Esophagus muscularis mucosa (tissue), 4 donors: ENCODE data around the gene SDF4. TPM values are rescaled to one million over a fixed set of nuclear protein-coding genes. Genes with fewer than 3 reads are reported as not detected.
A peak's percentile ranks its signal among the peaks of the same experiment; 100 is the strongest.

Experiments
- DNase-seq: peaks from one replicate; pipeline ENCODE4 v3.0.0-alpha.2; 2017; ENCODE audit errors: extremely low spot score
- H3K27ac ChIP-seq, 4 donors: fragments of 200-600 bp; sonication (generic); replicated peaks in 1 of 4; 1 replicate in 3 of 4; 2 replicates in 1 of 4; pipeline ENCODE4 v1.5.1; 2016 to 2019; ENCODE audit warnings: mild to moderate bottlenecking in 1 of 4
- H3K27me3 ChIP-seq, 4 donors: fragments of 200-600 bp; sonication (generic); one replicate each; pipeline versions ENCODE4 v1.5.1 to v1.6.0; 2016 to 2019
- H3K36me3 ChIP-seq, 4 donors: fragments of 200-600 bp; sonication (generic); one replicate each; pipeline ENCODE4 v1.5.1; 2016 to 2019
- H3K4me1 ChIP-seq, 4 donors: fragments of 200-600 bp; sonication (generic); one replicate each; pipeline ENCODE4 v1.5.1; 2016 to 2019
- H3K4me3 ChIP-seq, 4 donors: fragments of 200-600 bp; sonication (generic); 1 replicate in 2 of 4; 2 replicates in 2 of 4; pipeline ENCODE4 v1.5.1; 2016 to 2019; ENCODE audit warnings: mild to moderate bottlenecking in 4 of 4, moderate library complexity in 1 of 4
- H3K9me3 ChIP-seq, 4 donors: fragments of 200-600 bp; sonication (generic); 1 replicate in 3 of 4; 2 replicates in 1 of 4; pipeline ENCODE4 v1.5.1; 2016 to 2019
- EP300 ChIP-seq: sonication (generic); formaldehyde crosslinking; IDR thresholded peaks from one replicate; pipeline ENCODE4 v1.6.1; 2017; ENCODE audit warnings: antibody characterized with exemption
- POLR2A ChIP-seq: fragments of 450-650 bp; IDR thresholded peaks from one replicate; pipeline ENCODE4 v1.6.1; 2017; ENCODE audit warnings: antibody characterized with exemption, moderate library complexity, mild to moderate bottlenecking, low read depth
- POLR2AphosphoS5 ChIP-seq, 2 donors: sonication (generic); formaldehyde crosslinking; IDR thresholded peaks; one replicate each; pipeline ENCODE4 v1.6.1; 2017; ENCODE audit warnings: antibody characterized with exemption in 2 of 2
- WGBS: methylation state at CpG from one replicate; pipeline ENCODE4 v1.1.5; 2018; 5-methylcytosine and 5-hydroxymethylcytosine counted together
- intact Hi-C: fragments of 100-400 bp; cut with DNase I; formaldehyde crosslinking; loops from one replicate; pipeline ENCODE4 v1.15.1; 2023
- total RNA-seq, 4 donors: library from RNA; depleted of rRNA; stranded (reverse); fragments of >200 nt; gene quantifications; one replicate each; pipeline versions ENCODE4 v1.1.0 to v1.2.1, GENCODE V29; 2016
- TF ChIP-seq, protein P1 (sequence below), 3 experiments: fragments of 200-600 bp in 2 of 3; fragments of 450-650 bp in 1 of 3; sonication (generic) in 2 of 3; IDR thresholded peaks; one replicate each; pipeline ENCODE4 v1.5.1; 2017 to 2019; ENCODE audit warnings: antibody characterized with exemption in 3 of 3, mild to moderate bottlenecking in 2 of 3, moderate library complexity in 1 of 3

Gene SDF4
- total RNA-seq, 4 donors from 2014 or later: 88.5 to 125 (median 107) TPM

DNA sequence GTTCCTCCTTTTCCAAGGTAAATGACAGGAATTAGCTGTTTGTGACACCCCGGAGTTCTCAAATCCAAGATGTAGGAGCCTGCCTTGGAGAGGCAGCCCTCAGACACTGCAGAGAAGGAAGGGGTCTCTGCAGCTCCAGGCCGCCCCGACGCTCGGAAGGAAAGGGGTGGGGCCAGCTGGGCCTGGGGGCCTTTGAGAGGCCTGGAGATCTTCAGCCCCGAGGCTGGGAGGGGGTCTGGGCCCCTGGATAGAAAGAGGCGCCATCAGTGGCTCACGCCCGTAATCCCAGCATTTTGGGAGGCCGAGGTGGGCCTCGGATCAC, 24.3 kb downstream of the SDF4 start:
- H3K4me1 ChIP-seq: peaks cover 12 to 47% (median 33%) of the 10 kb centered on the region in 4 donors
- intact Hi-C loops: no loop called here

DNA sequence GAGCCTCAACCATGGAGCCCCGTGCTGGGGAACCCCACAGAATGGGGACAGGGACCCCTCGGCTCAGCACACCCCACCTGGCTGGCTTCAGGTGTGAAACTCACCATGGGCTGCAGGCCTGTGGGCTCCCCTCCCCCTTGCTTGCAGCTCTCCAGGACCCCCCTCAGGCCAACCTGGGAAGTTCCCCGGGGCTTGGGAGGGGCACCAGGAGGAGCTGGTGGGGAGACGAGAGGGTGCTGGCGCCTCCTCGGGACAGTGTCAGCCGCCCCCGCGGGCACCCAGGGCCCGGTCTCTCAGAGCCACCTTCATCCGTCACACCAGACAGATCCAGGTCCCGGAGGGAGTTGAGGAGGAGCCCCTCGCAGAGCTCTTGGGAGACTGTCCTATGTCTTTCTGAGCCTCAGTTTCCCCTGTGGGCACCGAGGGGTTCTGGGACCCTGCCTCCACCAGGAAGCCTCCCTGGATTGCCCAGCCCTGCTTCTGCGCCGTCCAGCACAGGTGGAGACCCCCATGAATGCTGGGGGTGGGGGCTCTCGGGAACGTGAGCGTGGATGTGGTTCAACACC, 24.8 kb downstream of the SDF4 start:
- TF ChIP-seq EP300: no peak
- TF ChIP-seq POLR2A: no peak
- TF ChIP-seq POLR2AphosphoS5 (IDR thresholded peaks at IDR 0.05): no peak
- TF ChIP-seq, protein P1, sequence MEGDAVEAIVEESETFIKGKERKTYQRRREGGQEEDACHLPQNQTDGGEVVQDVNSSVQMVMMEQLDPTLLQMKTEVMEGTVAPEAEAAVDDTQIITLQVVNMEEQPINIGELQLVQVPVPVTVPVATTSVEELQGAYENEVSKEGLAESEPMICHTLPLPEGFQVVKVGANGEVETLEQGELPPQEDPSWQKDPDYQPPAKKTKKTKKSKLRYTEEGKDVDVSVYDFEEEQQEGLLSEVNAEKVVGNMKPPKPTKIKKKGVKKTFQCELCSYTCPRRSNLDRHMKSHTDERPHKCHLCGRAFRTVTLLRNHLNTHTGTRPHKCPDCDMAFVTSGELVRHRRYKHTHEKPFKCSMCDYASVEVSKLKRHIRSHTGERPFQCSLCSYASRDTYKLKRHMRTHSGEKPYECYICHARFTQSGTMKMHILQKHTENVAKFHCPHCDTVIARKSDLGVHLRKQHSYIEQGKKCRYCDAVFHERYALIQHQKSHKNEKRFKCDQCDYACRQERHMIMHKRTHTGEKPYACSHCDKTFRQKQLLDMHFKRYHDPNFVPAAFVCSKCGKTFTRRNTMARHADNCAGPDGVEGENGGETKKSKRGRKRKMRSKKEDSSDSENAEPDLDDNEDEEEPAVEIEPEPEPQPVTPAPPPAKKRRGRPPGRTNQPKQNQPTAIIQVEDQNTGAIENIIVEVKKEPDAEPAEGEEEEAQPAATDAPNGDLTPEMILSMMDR (IDR thresholded peaks at IDR 0.05): no peak
- Histone ChIP-seq H3K4me3 (no peak overlapping the region), H3K9me3 (no peaks in the 10 kb centered on the region), H3K36me3 (no peaks in the 10 kb centered on the region), H3K27ac (no peak overlapping the region), H3K27me3 (peaks cover 0 to 71% (median 23%) of the 10 kb centered on the region in 4 donors), H3K4me1 (peaks cover 12 to 42% (median 31%) of the 10 kb centered on the region in 4 donors)
- intact Hi-C loops: no loop called here
- WGBS: 68% methylated on average over 5 of the region's 19 CpGs
- no peak for DNase-seq

More for the DNA sequence above, 24.3 kb downstream of the SDF4 start:
- TF ChIP-seq, protein P1 (IDR thresholded peaks at IDR 0.05): no peak
- no peak for TF ChIP-seq POLR2AphosphoS5 (IDR thresholded peaks at IDR 0.05)
- TF ChIP-seq POLR2A: no peak
- no peak for TF ChIP-seq EP300
- 84% methylated on average over 6 of the region's 11 CpGs for WGBS
- no peak for DNase-seq
- H3K36me3 ChIP-seq: no peaks in the 10 kb centered on the region
- no peaks in the 10 kb centered on the region for H3K9me3 ChIP-seq
- H3K27me3 ChIP-seq: peaks cover 0 to 68% (median 23%) of the 10 kb centered on the region in 4 donors
- H3K27ac ChIP-seq: no peak overlapping the region
- H3K4me3 ChIP-seq: no peak overlapping the region

DNA sequence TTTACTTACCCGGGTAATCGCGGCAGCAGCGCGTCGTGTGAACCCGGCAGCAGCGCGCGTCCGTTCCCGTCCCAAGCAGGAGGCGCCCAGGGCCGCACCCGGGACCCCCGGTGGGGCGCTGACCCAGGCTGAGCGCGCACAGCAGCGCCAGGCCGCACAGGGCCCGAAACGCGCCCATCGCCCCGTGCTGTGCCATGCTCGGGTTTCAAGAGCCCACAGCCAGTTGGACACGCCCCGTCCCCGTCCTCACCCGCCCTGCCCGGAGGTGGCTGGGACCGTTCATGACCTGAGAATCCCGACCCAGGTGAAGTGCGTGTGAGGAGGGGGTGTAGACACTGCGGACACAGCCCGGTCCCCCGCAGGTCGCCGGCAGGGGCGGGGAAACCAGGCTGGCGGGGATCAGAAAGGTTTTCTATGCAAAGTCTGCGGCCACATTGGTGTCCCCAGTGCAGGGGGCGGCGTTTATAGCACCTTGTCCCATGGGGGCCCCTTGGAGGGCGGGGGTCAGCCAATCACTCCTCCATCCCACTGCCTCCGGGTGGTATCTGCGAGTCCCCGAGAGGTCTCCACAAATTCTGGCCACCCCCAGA, 25.3 kb downstream of the SDF4 start, which contains the start of gene TNFRSF18:
TSS of gene TNFRSF18 (minus strand) at position 217 of the 590 bp plus-strand sequence. CDS start at position 196, 21 bp downstream.
- 6% methylated on average over 31 of the region's 49 CpGs for WGBS
- no peak for TF ChIP-seq EP300
- TF ChIP-seq, protein P1 (IDR thresholded peaks at IDR 0.05): no peak
- no peak for TF ChIP-seq POLR2AphosphoS5 (IDR thresholded peaks at IDR 0.05)
- TF ChIP-seq POLR2A: no peak
- Histone ChIP-seq H3K4me3 (peak within 1 kb of the TSS; percentile 23 to 46 (median 32)), H3K9me3 (no peaks in the 10 kb centered on the region), H3K36me3 (no peaks in the 10 kb centered on the region), H3K27me3 (peaks cover 0 to 74% (median 23%) of the 10 kb centered on the region in 4 donors), H3K4me1 (peaks cover 10 to 39% (median 33%) of the 10 kb centered on the region in 4 donors), H3K27ac (no peak within 1 kb of the TSS)
- intact Hi-C loops: no loop called here
- DNase-seq: no peak

DNA sequence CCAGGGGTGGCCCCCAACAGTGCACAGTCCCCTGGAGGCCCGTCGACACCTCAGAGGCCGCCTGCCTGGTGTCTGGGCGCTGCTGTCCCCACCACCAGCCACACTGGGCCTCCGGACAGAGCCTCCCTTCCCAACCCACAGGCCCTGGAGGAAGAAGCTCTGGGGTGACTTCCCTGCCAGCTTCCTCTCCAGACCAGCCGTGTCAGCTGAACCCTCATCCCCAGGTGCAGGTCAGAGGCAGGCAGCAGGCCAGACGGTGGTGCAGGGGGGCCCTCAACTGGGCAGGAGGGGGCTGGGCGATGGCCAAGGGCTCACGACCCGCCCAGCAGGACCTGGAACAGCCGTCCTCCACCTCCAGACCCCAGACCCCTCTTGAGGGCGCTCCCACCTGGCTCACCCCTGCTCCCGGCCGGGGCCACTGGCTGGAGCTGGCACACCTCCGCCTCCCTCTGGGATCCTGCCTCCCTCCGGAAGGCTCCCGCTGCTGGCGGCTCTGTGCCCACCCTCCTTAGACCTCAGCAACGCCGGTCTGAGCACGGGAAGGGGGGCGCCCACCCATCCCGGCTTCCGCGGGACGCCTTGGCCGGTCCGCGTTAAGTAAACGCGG, 25.9 kb downstream of the SDF4 start:
- peaks cover 0 to 80% (median 25%) of the 10 kb centered on the region in 4 donors for H3K27me3 ChIP-seq
- H3K27ac ChIP-seq: no peak overlapping the region
- TF ChIP-seq EP300 (no peak), POLR2A (no peak), POLR2AphosphoS5 (IDR thresholded peaks at IDR 0.05) (no peak)
- TF ChIP-seq, protein P1 (IDR thresholded peaks at IDR 0.05): no peak
- peaks cover 9 to 45% (median 39%) of the 10 kb centered on the region in 4 donors for H3K4me1 ChIP-seq
- intact Hi-C loops: no loop called here
- WGBS: 27% methylated on average over 22 of the region's 31 CpGs
- H3K36me3 ChIP-seq: no peaks in the 10 kb centered on the region
- H3K9me3 ChIP-seq: no peaks in the 10 kb centered on the region
- peak overlapping the region; percentile 23 to 46 (median 32) for H3K4me3 ChIP-seq
- no peak for DNase-seq
